NCI-H82 treated with DMSO at 0.1 percent for 48 hours (cell line): ENCODE measurements around the gene LRCH1.
A peak's percentile ranks its signal among the peaks of the same experiment; 100 is the strongest.

Experiments used
- DNase-seq: peaks from one replicate; lab custom pipeline; 2025; ENCODE audit not compliant: unreplicated experiment; lab: John Stamatoyannopoulos, UW

The LRCH1 gene

GRCh38 chr13:46795321-46795720 lies 242.4 kb downstream of the LRCH1 start:
- DNase-seq = peak; percentile 94

GRCh38 chr13:46796129-46796514 lies 243.2 kb downstream of the LRCH1 start:
- DNase-seq = no peak

GRCh38 chr13:46796515-46797474 lies 243.8 kb downstream of the LRCH1 start, which contains the start of gene ESD:
Gene ESD (minus strand): TSS chr13:46797161. CDS start chr13:46791413, 5,748 bp downstream.
- DNase-seq = peak; percentile 97

- peak; percentile 29 for DNase-seq
Observed at GRCh38 chr13:46797501-46798237, 244.7 kb downstream of the LRCH1 start.

- DNase-seq = no peak
Observed at GRCh38 chr13:46799139-46799538, 246.2 kb downstream of the LRCH1 start.

GRCh38 chr13:46801858-46802257 lies 248.9 kb downstream of the LRCH1 start:
- no peak for DNase-seq
